ENCODE data around the gene GOLGA8J. TPM values are rescaled to one million over a fixed set of nuclear protein-coding genes. Genes with fewer than 3 reads are reported as not detected.
"Not testable (repeated sequence)": the region's sequence is repeated elsewhere in the genome, so short reads cannot be mapped to it uniquely, and the experiment has no call there.

Gene GOLGA8J, protein sequence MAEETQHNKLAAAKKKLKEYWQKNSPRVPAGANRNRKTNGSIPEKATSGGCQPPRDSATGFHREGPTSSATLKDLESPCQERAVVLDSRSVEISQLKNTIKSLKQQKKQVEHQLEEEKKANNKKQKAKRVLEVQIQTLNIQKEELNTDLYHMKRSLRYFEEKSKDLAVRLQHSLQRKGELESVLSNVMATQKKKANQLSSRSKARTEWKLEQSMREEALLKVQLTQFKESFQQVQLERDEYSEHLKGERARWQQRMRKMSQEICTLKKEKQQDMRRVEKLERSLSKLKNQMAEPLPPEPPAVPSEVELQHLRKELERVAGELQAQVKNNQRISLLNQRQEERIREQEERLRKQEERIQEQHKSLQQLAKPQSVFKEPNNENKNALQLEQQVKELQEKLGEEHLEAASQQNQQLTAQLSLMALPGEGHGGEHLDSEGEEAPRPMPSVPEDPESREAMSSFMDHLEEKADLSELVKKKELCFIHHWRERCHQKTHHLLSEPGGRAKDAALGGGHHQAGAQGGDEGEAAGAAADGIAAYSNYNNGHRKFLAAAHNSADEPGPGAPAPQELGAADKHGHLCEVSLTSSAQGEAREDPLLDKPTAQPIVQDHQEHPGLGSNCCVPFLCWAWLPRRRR
- total RNA-seq (under 1 TPM; 0.36 to 0.60 TPM), polyA plus RNA-seq (not detected), total RNA-seq (0 to 0.21 (median 0) reads per million in 6 experiments)

DNA sequence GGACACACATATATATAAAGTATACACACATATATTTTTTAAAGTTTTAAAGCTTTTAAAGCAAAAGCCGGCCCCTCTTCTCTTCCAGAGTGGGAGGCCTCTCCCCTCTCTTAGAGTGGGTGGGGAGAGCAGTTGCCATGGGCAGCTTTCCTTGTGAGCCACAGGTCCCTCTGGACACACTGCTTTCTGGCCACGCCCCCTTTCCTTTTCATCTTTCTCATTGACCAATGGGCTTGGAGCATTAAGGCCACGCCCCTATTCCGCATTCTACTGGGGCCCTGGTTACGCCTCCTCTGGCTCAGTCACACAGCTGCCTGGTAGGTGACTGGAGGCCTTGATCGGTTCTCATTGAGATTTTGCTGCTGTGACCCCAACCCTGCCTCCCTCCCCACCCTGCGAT lies at the start of gene GOLGA8J:
Gene GOLGA8J, plus strand, starts transcription at position 301 of the 400 bp plus-strand sequence. Its CDS starts 98 bp downstream, at position 399.
- H3K4me1 Mint-ChIP-seq, ATAC-seq, H3K36me3 Mint-ChIP-seq, DNase-seq, H3K4me3 Mint-ChIP-seq, POLR2A ChIA-PET, H3K9me3 Mint-ChIP-seq: not testable (repeated sequence)
- Mint-ChIP-seq H3K27me3 (peaks cover 0 to 11% (median 3%) of the 10 kb centered on the region in 5 donors), H3K27ac (peak within 1 kb of the TSS in 1 of 10 donors; percentile 34)

DNA sequence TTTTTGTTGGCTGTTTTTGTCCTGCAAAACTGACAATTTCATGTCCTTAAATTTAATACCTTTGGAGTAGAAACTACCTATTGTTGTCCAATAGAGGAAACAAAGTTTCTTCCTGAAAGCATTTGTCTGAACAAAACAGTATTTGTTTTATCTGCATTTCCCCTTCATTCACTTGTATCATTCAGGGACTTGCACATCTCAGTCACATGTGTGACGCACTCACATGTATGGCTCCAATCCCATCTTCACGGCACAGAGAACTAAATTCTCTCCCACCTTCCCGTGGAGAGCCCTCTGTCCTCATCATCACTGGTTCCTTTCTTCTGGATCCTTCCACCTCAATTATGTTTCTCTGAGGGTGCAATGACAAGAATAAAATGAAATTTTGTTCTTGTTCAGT lies 49.5 kb upstream of the GOLGA8J start:
- Mint-ChIP-seq H3K4me3 (no peak overlapping the region), H3K36me3 (peaks cover 0 to 4% (median 0%) of the 10 kb centered on the region in 3 donors), H3K4me1 (no peaks in the 10 kb centered on the region), H3K27me3 (peaks cover 6 to 31% (median 11%) of the 10 kb centered on the region in 5 donors), H3K9me3 (peaks cover 0 to 12% (median 1%) of the 10 kb centered on the region in 9 donors), H3K27ac (no peak overlapping the region)
- ATAC-seq = no peak
- no peak for DNase-seq
- POLR2A ChIA-PET = no interaction called here

DNA sequence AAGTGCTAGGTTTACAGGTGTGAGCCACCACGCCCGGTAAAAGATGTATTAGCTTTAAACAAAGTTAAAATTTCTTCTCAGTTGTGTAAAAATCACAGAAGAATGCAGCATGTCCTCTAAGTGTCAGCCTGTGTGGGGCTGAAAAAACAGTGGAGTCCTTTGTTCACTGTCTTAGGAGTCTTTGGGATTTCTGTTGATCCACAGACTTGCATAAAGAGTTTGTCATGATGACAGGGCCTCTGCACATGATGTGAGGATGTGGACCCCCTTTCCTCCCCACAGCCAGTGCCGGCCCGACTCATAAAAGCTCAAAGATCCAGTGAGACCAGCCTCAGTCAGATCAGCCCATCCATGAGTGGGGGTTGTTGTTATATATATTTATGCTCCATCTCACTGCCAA lies 49.0 kb upstream of the GOLGA8J start:
- ATAC-seq (no peak), DNase-seq (no peak)
- Mint-ChIP-seq H3K4me3 (no peak overlapping the region), H3K4me1 (no peaks in the 10 kb centered on the region), H3K27ac (no peak overlapping the region), H3K36me3 (peaks cover 0 to 4% (median 0%) of the 10 kb centered on the region in 3 donors), H3K9me3 (peaks cover 0 to 12% (median 3%) of the 10 kb centered on the region in 9 donors), H3K27me3 (peaks cover 6 to 36% (median 11%) of the 10 kb centered on the region in 5 donors)
- POLR2A ChIA-PET = no interaction called here

DNA sequence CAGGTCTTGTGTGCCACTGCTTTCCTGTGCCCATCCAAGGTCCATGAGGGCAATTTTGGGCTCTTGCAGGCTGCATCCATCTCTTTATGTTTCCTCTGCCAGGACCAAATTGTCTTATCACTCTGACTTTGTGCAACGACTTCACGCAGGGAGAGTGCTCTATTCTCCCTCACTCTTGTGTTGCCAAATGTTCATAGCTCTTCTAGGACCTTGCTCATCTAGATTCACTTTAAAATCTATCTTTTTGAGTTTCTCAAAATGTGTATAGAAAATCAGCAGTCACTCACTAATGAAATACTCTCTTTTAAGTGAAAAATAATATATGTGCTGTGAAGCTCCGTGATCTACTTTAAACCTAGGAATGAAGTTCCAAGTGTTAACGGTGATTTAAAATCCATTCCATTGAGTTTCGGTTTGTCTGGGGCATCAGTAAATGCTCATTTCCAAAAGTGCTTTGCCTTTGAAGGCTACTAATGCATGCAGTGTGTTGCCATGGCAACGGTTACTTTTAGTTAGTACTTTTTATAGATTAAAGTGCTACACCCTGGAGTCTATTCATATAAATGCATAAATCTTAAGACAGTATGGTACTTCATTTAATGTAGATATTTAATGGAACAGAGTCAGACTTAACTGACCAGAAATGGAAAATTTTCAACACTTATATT lies 46.6 kb upstream of the GOLGA8J start:
- Mint-ChIP-seq H3K36me3 (peaks cover 0 to 3% (median 0%) of the 10 kb centered on the region in 3 donors), H3K27me3 (peaks cover 7 to 48% (median 14%) of the 10 kb centered on the region in 5 donors), H3K9me3 (peaks cover 0 to 9% (median 2%) of the 10 kb centered on the region in 9 donors), H3K27ac (no peak overlapping the region), H3K4me1 (no peaks in the 10 kb centered on the region), H3K4me3 (no peak overlapping the region)
- no peak for ATAC-seq
- POLR2A ChIA-PET = no interaction called here
- DNase-seq = no peak

DNA sequence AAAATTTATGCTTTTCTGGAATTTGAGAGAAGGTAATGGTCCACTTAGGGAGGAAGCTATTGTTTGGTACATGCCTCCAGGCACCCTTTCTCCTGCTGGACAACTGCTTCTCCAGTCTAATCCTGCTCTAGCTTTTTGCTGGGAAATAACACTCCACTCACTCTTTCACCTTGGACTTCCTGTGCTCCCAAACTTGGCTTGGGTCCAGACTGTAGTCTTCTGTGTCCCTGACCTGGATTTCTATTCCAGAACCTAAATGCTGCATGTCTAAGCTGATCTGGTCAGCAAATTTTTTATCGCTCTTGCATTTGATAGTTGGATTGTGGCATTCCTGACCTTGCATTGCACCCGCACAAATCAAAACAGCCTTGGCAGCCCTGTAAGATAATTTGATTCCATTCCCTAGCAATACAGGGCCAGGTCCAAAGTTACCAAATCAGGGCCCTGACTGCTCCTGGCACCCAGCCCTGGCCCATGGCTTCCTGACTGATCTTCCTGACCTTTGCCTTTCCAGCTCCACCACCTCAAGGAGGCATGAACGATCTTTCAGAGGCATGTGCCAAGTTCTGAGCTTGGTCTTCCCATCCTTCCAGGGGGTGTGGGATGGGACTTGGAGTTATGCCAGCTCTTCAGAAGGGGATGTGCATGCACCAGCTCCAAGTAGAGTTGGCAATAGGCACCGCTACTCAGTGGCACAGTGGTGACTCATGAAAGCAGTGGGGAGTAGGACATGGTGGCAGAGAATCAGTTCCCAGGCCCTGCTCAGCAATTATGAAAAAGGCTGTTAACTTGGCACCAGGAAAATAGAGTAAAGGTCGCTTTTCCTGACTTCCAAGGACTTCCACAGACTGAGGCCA lies 43.9 kb upstream of the GOLGA8J start:
- Mint-ChIP-seq H3K36me3 (no peaks in the 10 kb centered on the region), H3K27ac (peak overlapping the region in 1 of 10 donors; percentile 67), H3K4me1 (no peaks in the 10 kb centered on the region), H3K9me3 (peaks cover 0 to 9% (median 0%) of the 10 kb centered on the region in 9 donors), H3K4me3 (no peak overlapping the region), H3K27me3 (peaks cover 7 to 48% (median 15%) of the 10 kb centered on the region in 5 donors)
- DNase-seq = no peak
- POLR2A ChIA-PET = no interaction called here
- no peak for ATAC-seq

DNA sequence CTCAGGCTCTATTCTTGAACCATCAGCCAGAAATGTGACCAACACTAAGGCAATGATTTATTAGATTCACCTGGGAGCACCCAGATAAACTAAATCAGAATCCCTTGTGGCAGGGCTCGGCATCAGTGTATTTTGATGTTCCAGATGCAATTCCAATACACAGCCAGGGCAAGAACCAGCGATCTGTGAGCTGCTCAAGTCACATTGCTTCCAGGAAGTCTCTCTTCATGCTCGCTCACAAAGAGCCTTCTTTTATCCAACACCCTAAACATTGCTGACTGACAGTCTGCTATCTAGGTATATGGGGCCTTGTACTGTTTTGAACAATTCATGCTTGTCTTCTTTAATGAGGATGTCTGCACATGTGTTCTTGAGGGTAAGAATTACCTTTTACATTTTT lies 40.9 kb upstream of the GOLGA8J start:
- ATAC-seq (no peak), DNase-seq (no peak)
- POLR2A ChIA-PET = no interaction called here
- Mint-ChIP-seq H3K36me3 (no peaks in the 10 kb centered on the region), H3K4me1 (no peaks in the 10 kb centered on the region), H3K9me3 (peaks cover 0 to 9% (median 0%) of the 10 kb centered on the region in 9 donors), H3K4me3 (no peak overlapping the region), H3K27ac (no peak overlapping the region), H3K27me3 (peaks cover 4 to 52% (median 24%) of the 10 kb centered on the region in 5 donors)

DNA sequence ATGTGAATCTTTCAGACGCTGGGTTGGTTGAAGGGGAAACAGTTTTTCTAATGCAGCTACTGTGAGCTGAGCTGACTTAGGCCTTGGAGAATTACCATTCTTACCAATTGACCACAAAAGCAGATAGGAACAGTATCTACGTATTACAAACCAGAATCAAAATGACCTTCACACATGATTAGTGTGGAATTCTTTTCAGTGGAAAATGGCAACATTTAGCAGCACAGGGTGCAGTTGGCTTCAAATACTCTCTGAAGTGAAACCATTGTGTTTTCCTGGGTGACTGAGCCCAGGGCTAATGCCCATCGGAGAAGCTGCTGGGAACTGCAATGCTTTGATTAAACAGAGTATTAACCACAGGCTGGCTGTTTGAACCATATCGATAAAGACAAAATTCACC lies 40.2 kb upstream of the GOLGA8J start:
- no peak for DNase-seq
- POLR2A ChIA-PET = no interaction called here
- no peak overlapping the region for H3K27ac Mint-ChIP-seq
- no peaks in the 10 kb centered on the region for H3K4me1 Mint-ChIP-seq
- ATAC-seq = no peak
- no peaks in the 10 kb centered on the region for H3K36me3 Mint-ChIP-seq
- no peak overlapping the region for H3K4me3 Mint-ChIP-seq
- H3K27me3 Mint-ChIP-seq = peaks cover 4 to 52% (median 21%) of the 10 kb centered on the region in 5 donors
- peaks cover 0 to 9% (median 0%) of the 10 kb centered on the region in 9 donors for H3K9me3 Mint-ChIP-seq

DNA sequence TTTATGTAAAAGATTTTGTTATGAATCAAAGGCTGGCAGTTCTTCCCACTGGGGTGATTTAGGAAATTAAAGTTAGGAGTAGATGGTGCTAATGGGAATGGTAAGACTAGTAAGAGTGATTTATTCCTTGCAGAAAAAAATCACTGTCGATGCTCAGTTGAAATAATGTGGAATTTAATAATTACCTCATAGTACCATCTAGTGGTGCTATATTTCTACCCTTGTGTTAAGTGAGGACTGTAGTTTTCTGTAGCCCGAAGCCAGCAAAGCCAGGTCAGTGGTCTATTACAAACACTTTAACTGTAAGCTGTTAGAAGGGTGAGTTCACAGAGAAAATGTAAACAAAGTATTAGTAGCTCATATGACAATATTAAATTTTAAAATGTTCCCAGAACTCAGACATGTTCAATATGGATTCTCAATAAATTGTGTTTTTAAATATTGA lies 39.5 kb upstream of the GOLGA8J start:
- DNase-seq = no peak
- ATAC-seq = no peak
- no peak overlapping the region for H3K27ac Mint-ChIP-seq
- POLR2A ChIA-PET = no interaction called here
- H3K4me3 Mint-ChIP-seq = no peak overlapping the region
- H3K4me1 Mint-ChIP-seq = no peaks in the 10 kb centered on the region
- no peaks in the 10 kb centered on the region for H3K36me3 Mint-ChIP-seq
- H3K9me3 Mint-ChIP-seq = peaks cover 0 to 9% (median 0%) of the 10 kb centered on the region in 9 donors
- peaks cover 4 to 53% (median 21%) of the 10 kb centered on the region in 5 donors for H3K27me3 Mint-ChIP-seq

DNA sequence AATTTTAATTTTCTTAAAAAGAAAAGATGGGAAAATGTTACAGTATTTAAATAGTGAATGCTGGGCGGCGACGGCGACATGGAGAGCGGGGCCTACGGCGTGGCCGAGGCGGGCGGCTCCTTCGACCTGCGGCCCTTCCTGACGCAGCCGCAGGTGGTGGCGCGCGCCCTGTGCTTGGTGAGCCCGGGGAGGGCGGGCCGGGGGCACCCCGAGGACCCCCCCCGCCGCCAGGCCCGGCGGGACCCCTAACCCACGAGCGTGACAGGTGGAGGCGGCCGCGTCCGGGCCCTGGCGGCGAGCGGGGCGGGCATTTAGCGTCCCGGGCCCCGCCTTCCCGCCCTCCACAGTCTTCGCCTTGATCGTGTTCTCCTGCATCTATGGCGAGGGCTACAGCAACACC lies 38.4 kb upstream of the GOLGA8J start:
- peaks cover 4 to 42% (median 21%) of the 10 kb centered on the region in 5 donors for H3K27me3 Mint-ChIP-seq
- ATAC-seq (no peak), DNase-seq (no peak)
- peak overlapping the region in 1 of 10 donors; percentile 23 for H3K4me3 Mint-ChIP-seq
- H3K4me1 Mint-ChIP-seq = no peaks in the 10 kb centered on the region
- no peaks in the 10 kb centered on the region for H3K36me3 Mint-ChIP-seq
- H3K9me3 Mint-ChIP-seq = no peaks in the 10 kb centered on the region
- POLR2A ChIA-PET = no interaction called here
- H3K27ac Mint-ChIP-seq = no peak overlapping the region

DNA sequence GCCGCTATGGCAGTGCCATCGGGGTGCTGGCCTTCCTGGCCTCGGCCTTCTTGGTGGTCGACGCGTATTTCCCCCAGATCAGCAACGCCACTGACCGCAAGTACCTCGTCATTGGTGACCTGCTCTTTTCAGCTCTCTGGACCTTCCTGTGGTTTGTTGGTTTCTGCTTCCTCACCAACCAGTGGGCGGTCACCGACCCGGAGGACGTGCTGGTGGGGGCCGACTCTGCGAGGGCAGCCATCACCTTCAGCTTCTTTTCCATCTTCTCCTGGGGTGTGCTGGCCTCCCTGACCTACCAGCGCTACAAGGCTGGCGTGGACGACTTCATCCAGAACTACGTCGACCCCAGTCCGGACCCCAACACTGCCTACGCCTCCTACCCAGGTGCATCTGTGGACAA lies 37.9 kb upstream of the GOLGA8J start:
- peaks cover 5 to 37% (median 19%) of the 10 kb centered on the region in 5 donors for H3K27me3 Mint-ChIP-seq
- ATAC-seq, H3K4me1 Mint-ChIP-seq, POLR2A ChIA-PET, DNase-seq, H3K9me3 Mint-ChIP-seq, H3K36me3 Mint-ChIP-seq, H3K27ac Mint-ChIP-seq: not testable (repeated sequence)
- peak overlapping the region in 1 of 10 donors; percentile 23 for H3K4me3 Mint-ChIP-seq

DNA sequence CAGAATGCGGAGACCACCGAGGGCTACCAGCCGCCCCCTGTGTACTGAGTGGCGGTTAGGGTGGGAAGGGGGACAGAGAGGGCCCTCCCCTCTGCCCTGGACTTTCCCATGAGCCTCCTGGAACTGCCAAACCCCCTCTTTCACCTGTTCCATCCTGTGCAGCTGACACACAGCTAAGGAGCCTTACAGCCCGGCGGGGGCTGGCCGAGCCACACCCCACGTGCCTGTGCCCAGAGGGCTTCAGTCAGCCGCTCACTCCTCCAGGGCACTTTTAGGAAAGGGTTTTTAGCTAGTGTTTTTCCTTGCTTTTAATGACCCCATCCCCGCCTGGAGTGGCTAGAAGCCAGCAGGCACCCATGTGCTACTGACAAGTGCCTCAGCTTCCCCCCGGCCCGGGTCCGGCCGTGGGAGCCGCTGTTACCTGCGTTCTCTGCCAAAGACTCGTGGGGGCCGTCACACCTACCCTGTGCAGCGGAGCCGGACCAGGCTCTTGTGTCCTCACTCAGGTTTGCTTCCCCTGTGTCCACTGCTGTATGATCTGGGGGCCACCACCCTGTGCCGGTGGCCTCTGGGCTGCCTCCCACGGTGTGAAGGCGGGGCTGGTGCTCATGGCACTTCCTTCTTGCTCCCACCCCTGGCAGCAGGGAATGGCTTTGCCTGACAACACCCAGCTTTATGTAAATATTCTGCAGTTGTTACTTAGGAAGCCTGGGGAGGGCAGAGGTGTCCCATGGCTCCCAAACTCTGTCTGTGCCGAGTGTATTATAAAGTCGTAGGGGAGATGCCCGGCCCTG lies 37.3 kb upstream of the GOLGA8J start:
- H3K9me3 Mint-ChIP-seq, DNase-seq, ATAC-seq, H3K27ac Mint-ChIP-seq, H3K4me3 Mint-ChIP-seq, H3K4me1 Mint-ChIP-seq, POLR2A ChIA-PET, H3K36me3 Mint-ChIP-seq: not testable (repeated sequence)
- H3K27me3 Mint-ChIP-seq = peaks cover 5 to 35% (median 20%) of the 10 kb centered on the region in 5 donors

All from naive thymus-derived CD8-positive, alpha-beta T cell (primary cell).